ENCODE data around the gene PCSK1N.
"Not testable (repeated sequence)": the region's sequence is repeated elsewhere in the genome, so short reads cannot be mapped to it uniquely, and the experiment has no call there.

PCSK1N gene

DNA sequence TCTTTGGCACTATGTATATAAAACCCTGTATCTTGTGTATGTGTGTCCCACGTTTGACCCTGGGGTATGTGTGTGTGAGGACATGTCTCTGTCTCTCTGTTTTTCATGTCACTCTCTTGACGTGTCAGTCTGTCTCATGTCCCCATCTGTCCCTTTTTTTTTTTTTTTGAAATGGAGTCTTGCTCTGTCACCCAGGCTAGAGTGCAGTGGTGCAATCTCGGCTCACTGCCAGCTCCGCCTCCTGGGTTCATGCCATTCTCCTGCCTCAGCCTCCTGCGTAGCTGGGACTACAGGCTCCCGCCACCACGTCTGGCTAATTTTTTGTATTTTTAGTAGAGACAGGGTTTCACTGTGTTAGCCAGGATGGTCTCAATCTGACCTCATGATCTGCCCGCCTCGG, 16.0 kb downstream of the PCSK1N start:
- not testable (repeated sequence) for DNase-seq

DNA sequence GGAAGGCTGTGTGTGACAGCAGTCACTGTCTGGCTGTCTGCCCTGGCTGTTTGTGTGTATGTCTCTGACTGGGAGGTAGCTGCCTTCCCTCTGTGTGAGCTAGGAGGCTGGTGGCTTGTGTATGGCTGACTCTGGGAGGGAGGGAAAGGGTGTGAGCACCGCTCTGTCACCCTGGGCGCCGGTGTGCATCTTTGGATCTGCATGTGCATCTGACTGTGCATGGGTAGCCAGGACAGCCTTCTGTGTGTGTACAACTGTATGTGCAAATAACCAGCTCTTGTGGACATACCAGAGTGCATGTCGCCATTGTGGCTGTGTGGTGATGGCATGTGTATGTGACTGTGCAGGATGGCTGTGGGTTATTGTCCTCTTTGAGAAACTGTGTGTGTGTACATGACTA, 16.5 kb downstream of the PCSK1N start:
- DNase-seq: no peak

DNA sequence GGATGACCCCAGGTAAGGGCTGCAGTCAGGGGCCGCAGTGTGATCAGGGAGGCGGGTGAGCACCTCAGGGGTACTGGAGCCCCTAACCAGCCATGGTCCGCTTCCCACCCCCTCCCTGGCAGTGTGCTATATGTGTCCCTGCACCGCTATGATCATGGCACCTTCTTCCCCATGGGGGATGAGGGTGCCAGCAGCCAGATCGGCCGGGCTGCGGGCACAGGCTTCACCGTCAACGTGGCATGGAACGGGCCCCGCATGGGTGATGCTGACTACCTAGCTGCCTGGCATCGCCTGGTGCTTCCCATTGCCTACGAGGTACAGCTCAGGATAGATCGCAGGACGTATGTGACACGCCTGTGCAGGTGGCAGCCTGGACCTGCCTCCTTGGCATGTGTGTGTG, 17.3 kb downstream of the PCSK1N start:
- DNase-seq: no peak

DNA sequence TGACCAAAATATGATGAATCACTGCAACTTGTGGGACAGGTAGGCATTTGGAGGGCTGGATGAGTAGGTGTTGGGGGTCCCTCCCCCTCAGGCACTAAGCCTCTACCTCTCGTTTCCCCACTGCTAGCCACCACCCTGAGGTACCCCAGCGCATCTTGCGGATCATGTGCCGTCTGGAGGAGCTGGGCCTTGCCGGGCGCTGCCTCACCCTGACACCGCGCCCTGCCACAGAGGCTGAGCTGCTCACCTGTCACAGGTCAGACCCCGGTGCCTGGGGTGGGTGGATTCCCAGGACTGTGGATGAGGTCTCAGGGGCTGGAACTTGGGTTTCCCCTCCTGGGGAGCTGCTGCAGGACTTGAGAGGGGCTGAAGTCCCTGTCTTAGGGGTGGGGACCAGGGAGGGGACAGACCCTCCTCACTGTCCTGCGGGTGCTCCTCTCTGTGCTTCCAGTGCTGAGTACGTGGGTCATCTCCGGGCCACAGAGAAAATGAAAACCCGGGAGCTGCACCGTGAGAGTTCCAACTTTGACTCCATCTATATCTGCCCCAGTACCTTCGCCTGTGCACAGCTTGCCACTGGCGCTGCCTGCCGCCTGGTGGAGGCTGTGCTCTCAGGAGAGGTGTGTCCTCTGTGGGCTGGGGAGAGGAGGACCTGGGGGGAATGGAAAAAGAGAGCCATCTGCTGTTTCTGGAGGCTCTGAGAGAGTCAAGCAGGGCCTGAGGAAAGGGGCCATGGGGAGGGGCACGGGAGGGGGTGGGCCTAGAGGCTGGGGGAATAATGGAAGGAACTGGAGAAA, 19.2 kb downstream of the PCSK1N start:
- no peak for DNase-seq

DNA sequence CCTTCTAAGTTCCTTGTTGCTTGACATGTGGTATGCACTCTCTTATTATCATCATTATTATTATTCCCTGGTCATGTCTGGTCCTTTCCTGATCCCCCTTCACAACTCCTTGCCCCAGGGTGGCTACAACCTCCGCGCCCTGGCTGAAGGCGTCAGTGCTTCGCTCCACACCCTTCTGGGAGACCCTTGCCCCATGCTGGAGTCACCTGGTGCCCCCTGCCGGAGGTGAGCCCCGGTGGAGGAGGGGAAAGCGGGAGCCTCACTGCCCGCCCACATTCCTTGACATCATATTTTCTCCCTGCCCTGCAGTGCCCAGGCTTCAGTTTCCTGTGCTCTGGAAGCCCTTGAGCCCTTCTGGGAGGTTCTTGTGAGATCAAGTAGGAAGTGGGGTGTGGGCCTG, 20.1 kb downstream of the PCSK1N start:
- DNase-seq: no peak

DNA sequence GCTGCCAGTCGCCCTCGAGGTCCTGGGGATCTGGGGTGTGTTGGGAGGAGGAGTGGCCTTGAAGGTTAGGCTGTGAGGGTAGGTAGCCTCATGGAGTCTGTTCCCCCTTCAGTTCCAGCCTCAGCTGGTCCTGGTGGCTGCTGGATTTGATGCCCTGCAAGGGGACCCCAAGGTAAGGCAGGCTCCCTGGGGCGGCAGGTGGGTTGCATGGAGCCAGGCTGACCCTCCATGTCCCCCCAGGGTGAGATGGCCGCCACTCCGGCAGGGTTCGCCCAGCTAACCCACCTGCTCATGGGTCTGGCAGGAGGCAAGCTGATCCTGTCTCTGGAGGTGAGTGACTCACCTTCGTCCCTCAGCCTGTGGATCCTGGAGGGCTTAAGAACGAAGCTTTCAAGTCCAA, 20.7 kb downstream of the PCSK1N start:
- no peak for DNase-seq

DNA sequence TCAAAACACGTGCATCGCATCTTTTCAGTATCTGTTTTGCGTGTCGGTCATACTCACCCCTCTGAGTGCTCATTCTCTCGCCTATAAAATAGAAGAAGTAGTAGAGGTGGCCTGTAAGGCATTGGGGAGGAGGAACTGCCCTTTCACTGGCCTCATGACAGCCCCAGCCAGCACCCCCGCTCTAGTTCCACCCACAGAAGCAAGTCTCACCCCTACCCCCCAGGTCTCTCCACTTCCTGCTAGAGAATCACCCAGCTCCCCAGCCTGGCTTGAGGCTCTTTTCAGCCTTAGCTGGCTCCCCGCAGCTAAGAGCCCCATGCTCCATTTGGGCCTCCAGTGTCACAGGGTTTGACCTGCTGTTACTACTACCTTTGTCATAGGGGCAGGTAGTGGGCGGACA, 21.8 kb downstream of the PCSK1N start:
- peak; percentile 21 for DNase-seq

DNA sequence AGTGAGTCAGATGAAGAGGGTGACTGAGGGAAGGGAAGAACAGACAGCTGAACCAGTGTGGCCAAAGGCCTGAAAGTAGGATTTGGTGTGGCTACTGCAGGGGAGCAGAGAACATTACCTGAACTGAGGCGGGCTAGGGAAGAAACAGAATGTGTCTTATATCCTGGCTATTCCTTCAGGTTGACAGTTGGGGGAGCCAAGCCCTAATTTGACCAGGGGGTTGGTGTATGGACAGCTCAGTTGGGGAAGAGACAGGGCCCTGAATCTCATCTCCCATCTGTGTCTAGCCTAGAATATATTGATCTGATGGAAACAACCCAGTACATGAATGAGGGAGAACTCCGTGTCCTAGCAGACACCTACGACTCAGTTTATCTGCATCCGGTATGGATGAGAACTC, 29.3 kb downstream of the PCSK1N start:
- no peak for DNase-seq

DNA sequence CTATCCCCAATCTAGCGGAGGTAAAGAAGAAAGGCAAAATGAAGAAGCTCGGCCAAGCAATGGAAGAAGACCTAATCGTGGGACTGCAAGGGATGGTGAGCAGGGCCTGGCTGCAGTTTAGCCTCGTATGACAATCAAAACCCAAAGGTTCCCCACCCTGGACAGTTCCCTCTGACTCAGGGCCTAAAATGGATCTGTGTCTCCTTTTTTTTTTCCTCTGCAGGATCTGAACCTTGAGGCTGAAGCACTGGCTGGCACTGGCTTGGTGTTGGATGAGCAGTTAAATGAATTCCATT, 32.6 kb downstream of the PCSK1N start:
- no peak for DNase-seq

DNA sequence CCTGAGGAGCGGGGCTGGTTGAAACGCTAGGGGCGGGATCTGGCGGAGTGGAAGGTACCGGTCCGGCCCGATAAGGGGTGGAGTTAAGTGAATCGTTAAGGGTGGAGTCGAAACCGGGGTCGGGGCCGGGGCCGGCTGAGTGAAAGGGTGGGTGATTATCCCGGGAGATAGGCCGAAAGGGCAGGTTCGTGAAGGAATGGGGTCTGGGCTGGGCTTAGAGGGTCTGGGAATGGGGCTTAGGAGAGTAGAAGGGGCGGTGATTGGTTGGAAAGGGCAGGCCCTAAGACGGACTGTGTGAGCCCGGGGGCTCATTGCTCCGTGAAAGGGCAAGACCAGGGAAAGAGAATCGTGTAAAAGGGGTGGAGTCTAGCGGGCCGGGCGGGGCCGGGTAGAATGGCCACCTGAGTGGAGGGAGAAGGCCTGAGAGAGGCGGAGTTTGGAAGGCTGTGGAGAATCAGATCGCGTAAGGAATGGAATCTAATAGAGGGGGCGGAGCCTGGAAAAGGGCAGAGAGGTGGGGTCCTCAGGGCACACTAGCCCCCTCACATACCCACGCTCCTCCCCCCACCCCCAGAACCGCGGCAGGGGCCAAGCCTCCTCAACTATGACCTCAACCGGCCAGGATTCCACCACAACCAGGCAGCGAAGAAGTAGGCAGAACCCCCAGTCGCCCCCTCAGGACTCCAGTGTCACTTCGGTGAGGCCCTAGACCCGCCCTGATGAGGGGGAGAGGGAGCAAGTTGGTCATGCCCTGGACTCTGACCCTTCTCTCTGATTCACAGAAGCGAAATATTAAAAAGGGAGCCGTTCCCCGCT, 33.1 kb downstream of the PCSK1N start:
- peak; percentile 85 for DNase-seq

DNA sequence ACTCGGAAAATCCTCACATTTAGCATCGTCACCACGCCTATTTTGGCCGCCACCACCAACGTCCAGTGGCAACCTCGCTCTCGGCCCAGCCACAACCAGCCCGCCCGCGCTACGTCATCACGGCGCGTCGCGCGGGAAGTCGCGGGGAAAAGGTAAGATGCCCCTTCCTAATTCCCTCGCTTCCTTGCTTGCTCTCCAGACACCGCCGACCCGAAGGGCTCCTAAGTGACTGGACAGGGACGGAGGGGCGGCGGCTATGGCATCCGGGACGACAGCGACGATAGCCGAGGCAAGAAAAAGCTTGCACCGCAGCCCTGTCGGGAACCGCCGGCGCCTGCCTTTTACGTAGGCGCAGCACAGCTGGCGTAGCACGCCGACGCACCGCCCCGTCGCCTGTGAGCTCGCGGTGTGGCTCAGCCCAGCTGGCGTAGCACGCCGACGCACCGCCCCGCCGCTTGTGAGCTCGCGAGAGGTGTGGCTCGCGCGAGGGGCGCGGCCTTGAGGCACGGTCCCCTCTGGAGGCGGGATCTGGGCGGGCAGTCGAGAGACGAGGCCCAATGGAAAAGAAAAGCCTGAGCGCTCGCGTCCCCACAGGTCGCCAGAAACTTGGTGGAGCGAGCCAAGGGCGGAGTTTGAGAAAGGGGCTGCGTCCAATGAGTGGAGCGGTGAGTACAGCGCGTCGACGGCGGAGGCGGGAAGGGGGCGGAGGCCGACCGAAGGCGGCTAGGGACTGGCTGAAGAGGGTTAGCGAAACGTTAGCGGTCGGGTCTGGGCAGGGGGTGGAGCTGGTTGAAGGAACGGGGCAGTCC, 33.9 kb downstream of the PCSK1N start, which contains the start of gene HDAC6:
Gene HDAC6 (plus strand): TSS at position 788 of the 809 bp plus-strand sequence. CDS start 626 bp downstream, outside the sequence.
- peak; percentile 98 for DNase-seq

DNA sequence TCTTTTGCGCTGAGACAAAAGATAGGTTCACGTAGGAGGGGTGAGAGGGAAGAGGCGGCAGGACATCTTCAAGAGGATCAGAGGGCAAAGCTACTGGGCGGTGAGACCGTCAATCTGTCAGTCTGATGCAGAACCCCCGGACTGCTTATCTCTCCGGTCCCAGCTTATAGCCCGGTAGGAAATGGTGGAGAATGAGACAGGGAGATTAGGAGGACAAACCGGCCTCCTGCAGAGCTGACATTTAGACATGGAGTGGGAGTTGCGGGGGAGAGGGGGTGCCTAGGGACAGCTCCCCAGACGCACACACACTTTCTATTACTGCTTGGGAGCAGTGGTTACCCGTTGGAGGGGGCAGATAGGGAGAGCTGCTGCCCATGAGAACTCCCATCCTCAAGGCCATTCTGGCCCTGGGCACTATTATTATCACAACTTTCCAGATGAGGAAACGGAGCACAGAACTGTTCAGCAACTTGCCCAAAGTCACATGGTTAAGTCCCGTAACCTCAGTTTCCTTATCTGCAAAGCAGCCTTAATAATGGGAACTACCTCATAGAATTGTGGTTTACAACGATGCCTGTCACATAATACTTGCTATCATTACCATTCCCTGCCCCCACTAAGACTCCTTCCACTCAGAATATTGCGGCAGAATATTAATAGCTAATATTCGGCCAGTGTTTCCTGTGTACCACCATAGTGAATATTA, 34.7 kb downstream of the PCSK1N start:
- peak; percentile 33 for DNase-seq

DNA sequence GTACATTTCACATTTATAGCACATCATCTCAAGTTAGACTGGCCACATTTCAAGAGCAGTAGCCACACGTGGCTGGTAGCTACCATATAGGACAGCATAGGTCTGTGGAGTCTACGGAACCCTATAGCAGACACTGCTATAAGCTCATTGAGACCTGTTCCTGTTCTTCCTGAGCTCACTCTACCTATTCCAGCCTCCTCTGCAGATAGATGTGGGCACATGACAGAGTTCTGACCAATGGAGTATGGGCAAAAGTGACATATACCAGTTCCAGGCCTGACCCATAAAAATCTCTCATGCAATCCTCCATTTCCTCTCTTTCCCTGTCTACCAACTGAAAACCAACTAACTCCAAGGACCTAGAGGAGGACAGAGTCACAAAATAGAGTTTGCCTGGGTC, 37.1 kb downstream of the PCSK1N start:
- no peak for DNase-seq

DNA sequence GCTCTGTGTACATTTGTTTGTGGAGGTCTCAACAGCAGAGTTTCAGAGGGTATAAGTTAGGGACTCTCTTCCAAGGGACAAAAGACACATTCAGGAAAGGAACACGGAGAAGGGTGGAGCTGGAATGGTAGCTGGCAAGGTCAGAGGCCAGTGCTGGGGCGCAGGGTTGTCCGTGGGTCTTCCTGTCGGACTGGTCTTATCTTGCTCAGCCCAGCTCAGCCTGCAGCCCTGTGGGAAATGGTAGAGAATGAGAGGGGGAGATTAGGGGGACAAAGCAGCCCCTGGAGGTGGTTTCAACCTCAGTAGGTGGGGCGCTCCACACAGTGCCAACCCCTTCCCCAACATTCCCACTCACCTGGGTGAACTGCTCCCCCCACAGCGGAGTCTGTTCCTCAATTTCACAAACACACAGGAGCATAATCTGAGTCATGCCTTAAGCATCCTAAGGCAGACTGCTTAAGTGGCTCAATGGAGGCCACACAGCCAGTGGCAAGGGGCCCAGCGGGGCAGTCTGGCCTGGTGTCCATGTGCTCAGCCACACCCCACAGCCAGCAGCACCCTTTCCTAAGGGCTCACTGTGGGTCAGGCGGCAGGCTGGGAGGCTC, 40.4 kb downstream of the PCSK1N start:
- no peak for DNase-seq

DNA sequence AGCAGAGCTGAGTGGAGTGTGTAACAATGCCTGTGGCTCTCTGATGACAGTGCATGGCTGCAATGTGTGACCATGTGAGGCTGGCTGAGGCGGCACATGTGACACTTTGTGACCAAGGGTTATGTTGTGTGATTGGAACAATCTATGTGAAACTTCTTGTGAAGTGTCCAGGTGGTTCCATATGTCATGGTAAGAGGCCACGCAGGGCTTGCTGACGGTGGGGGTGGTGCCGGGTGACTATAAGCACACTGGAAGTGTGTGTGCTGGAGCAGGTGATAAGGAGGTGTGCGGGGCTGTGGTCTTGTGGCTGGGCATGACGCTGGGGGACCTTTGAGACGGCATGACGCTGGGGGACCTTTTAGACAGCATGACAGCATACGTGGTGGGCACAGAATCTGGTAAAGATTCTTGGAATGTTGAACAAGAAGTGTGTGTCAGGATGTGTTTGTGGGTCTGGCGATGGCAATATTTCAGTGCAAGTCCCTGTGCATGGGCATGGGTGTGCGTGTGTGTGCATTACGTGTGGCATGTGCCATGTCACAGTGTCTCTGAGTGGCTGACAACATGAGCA, 41.0 kb downstream of the PCSK1N start:
- no peak for DNase-seq

DNA sequence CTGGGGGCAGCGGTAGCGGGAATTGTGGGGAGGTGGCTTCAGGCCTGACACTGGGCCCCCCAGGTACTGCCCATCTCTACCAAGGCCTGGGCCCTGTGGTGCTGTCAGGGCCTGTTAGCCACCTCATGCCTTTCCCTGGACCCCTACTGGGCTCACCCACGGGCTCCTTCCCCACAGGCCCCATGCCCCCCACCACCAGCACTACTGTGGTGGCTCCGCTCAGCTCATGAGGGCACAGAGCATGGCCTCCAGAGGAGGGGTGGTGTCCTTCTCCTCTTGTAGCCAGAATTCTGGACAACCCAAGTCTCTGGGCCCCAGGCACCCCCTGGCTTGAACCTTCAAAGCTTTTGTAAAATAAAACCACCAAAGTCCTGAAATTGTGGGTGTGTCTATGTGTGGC, 41.5 kb downstream of the PCSK1N start:
- DNase-seq: no peak

DNA sequence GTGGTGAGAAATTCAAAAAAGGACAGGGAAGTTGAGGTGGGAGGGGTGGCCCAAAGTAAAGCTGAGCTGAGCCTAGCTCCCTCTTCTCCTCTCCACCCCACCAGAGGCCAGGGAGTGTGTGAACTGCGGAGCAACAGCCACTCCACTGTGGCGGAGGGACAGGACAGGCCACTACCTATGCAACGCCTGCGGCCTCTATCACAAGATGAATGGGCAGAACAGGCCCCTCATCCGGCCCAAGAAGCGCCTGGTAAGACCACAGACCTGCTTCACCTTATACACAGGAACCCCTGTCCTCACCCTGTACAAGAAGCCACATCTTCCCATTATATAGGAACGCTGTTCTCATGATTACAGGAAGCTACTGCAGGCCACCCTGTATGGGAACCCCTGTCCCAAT, 43.2 kb downstream of the PCSK1N start:
- no peak for DNase-seq

DNA sequence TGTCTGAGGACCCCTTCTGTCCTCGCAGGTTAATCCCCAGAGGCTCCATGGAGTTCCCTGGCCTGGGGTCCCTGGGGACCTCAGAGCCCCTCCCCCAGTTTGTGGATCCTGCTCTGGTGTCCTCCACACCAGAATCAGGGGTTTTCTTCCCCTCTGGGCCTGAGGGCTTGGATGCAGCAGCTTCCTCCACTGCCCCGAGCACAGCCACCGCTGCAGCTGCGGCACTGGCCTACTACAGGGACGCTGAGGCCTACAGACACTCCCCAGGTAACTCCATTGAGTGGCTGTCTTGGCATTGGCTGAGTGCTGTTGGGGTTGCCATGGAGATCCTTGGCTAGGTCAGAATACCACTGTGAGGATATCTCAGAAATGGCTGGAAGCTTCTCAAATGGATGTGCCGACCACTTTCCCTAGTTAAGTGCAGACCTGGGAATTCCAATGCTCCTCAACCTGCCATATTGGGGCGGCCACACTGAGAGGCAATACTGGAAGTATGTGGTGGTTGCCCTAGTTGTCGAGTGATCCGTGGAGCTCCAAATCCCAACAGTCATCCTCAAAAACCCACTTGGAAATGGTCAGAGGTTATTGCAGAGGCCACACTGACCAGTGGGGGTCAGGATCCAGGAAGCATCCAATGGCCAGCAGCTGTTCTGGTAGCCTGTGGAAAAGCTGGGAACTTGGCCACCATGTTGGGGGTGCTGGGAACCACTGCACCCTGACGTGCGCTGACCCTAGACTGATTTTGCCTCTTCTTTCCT, 44.2 kb downstream of the PCSK1N start:
- no peak for DNase-seq

DNA sequence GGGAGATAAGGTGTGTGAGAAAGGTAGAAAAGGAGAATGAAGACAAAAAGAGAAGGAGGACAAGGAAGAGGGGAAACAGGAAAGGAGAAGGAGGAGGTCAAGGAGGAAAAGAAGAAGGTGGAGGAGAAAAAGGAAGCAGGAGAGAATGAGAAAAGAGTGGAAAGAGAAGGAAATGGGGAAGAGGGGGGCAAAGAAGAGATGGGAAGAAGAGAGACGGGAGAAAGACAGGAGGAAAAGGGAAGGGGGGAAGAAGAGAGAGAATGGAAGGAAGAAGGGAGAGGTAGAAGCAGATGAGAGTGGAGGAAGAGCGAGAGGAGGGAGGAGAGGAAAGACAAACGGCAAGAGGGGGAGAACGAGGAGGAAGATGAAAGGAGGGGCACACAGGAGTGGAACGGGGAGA, 44.9 kb downstream of the PCSK1N start:
- no peak for DNase-seq

DNA sequence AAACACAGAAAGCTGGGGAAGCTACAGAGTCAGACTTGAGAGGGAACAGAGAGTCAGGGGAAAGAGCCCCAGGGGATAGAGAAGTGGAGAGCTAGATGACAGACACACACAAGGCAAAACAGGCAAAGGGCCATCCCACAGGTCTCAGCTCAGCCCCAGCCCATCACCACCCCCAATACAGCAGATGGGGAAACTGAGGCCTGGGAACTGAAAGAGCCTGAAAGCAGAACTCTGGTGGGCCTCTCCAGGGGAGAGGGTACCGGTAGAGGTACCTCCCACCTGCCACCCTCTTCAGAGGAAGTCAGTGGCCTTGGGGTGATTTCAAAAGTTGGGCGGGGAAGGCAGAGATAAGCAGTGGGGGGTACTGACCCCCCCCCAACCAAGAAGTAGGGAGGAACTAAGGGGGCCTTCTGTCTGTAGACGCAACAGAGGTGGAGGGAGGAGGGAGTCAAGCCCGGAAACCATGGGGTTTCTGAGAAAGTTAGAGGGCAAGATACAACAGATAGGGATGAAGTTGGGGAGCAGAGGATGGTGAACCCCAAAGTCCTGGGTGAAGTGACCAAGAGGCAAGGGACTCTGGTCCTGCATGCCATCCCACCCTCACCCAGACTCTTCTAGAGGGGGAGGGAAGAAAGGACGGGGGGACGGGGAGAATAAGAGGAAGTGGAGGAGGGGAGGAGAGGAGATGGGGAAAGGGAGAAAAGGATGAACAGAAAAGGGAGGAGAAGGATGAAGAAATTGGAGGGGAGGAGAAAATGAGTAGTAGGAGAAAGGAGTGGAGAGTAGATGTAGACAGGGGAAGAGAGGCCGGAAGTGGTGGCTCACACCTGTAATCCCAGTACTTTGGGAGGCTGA, 45.8 kb downstream of the PCSK1N start:
- DNase-seq: no peak

Measured in suppressor macrophage treated with lipopolysaccharide for 4 hours (primary cell).